ENCODE measurements around the gene CDH12. TPM values are rescaled to one million over a fixed set of nuclear protein-coding genes. Genes with fewer than 3 reads are reported as not detected.

CDH12 gene
- total and polyA plus RNA-seq, 10 donors, result 0.32 TPM; not detected in 9

- DNase-seq, result no peak
- 42 to 75% (median 63%) methylated on average over 3 of the region's 3 CpGs for WGBS, 5 donors
- no peaks in the 10 kb centered on the region for H3K27me3 ChIP-seq (replicated peaks in 1 of 7)
- H3K4me3 ChIP-seq, result no peak overlapping the region
- intact Hi-C loops (cut with DNase I; ENCODE audit: low total_unique reads), result no loop called here
- no peak for TF ChIP-seq POLR2A (IDR thresholded peaks at IDR 0.05)
- TF ChIP-seq CTCF (IDR thresholded peaks at IDR 0.05 in 8 of 11, conservative IDR thresholded peaks at IDR 0.05 in 3 of 11), result no peak
- no peak for TF ChIP-seq POLR2AphosphoS5 (IDR thresholded peaks at IDR 0.05)
- peaks cover 0 to 5% (median 0%) of the 10 kb centered on the region in 8 donors for H3K9me3 ChIP-seq
- no peak overlapping the region for H3K27ac ChIP-seq
- H3K4me1 ChIP-seq, result no peaks in the 10 kb centered on the region
- no peaks in the 10 kb centered on the region for H3K36me3 ChIP-seq
Measured at GRCh38 chr5:22631683-22632082, 221.5 kb downstream of the CDH12 start.

- TF ChIP-seq POLR2AphosphoS5 (IDR thresholded peaks at IDR 0.05) (no peak), CTCF (IDR thresholded peaks at IDR 0.05 in 8 of 11, conservative IDR thresholded peaks at IDR 0.05 in 3 of 11) (no peak)
Measured at GRCh38 chr5:22627029-22627428, 226.1 kb downstream of the CDH12 start.

GRCh38 chr5:22625451-22625850 lies 227.7 kb downstream of the CDH12 start:
- Histone ChIP-seq H3K4me1 (no peaks in the 10 kb centered on the region), H3K27ac (no peak overlapping the region), H3K9me3 (peaks cover 0 to 32% (median 8%) of the 10 kb centered on the region in 8 donors), H3K27me3 (replicated peaks in 1 of 7) (no peaks in the 10 kb centered on the region), H3K36me3 (no peaks in the 10 kb centered on the region), H3K4me3 (no peak overlapping the region)
- intact Hi-C loops (cut with DNase I; ENCODE audit: low total_unique reads), result no loop called here
- TF ChIP-seq POLR2AphosphoS5 (IDR thresholded peaks at IDR 0.05) (no peak), POLR2A (IDR thresholded peaks at IDR 0.05) (no peak), CTCF (IDR thresholded peaks at IDR 0.05 in 8 of 11, conservative IDR thresholded peaks at IDR 0.05 in 3 of 11) (no peak)
- no peak for DNase-seq
- 84 to 97% (median 93%) methylated on average over 2 of the region's 2 CpGs for WGBS, 5 donors

More at GRCh38 chr5:22627029-22627428, 226.1 kb downstream of the CDH12 start:
- H3K27ac ChIP-seq, result no peak overlapping the region
- no peak overlapping the region for H3K4me3 ChIP-seq
- no peaks in the 10 kb centered on the region for H3K4me1 ChIP-seq
- WGBS, 5 donors, result 81 to 90% (median 83%) methylated on average over 4 of the region's 4 CpGs
- intact Hi-C loops (cut with DNase I; ENCODE audit: low total_unique reads), result no loop called here
- peaks cover 0 to 32% (median 9%) of the 10 kb centered on the region in 8 donors for H3K9me3 ChIP-seq
- no peaks in the 10 kb centered on the region for H3K27me3 ChIP-seq (replicated peaks in 1 of 7)
- DNase-seq, result no peak
- H3K36me3 ChIP-seq, result no peaks in the 10 kb centered on the region

GRCh38 chr5:22621084-22621483 lies 232.1 kb downstream of the CDH12 start:
- no peaks in the 10 kb centered on the region for H3K4me1 ChIP-seq
- TF ChIP-seq CTCF (IDR thresholded peaks at IDR 0.05 in 8 of 11, conservative IDR thresholded peaks at IDR 0.05 in 3 of 11) (no peak), POLR2AphosphoS5 (IDR thresholded peaks at IDR 0.05) (no peak), POLR2A (IDR thresholded peaks at IDR 0.05) (no peak)
- peaks cover 0 to 25% (median 6%) of the 10 kb centered on the region in 8 donors for H3K9me3 ChIP-seq
- no peak overlapping the region for H3K27ac ChIP-seq
- 13 to 19% (median 14%) methylated on average over 2 of the region's 2 CpGs for WGBS, 5 donors
- DNase-seq, result no peak
- H3K4me3 ChIP-seq, result no peak overlapping the region
- H3K36me3 ChIP-seq, result no peaks in the 10 kb centered on the region
- no peaks in the 10 kb centered on the region for H3K27me3 ChIP-seq (replicated peaks in 1 of 7)
- intact Hi-C loops (cut with DNase I; ENCODE audit: low total_unique reads), result no loop called here
